KMS-11 (cell line): Measurements from ENCODE around the gene ST6GALNAC6.

ENCODE experiments used
- H2AFZ ChIP-seq: fragments of 200-600 bp; sonication (generic); 2 replicates; pipeline ENCODE4 v1.6.1; 2016; ENCODE audit warnings: antibody characterized with exemption, mixed run types, low read depth
- H3K27ac ChIP-seq: fragments of 200-600 bp; sonication (generic); 2 replicates; pipeline ENCODE4 v1.6.1; 2016; ENCODE audit warnings: mild to moderate bottlenecking, mixed run types
- H3K27me3 ChIP-seq: fragments of 200-600 bp; sonication (generic); 2 replicates; pipeline ENCODE4 v1.6.1; 2017; ENCODE audit warnings: mild to moderate bottlenecking, low read depth, mixed run types, moderate library complexity; ENCODE audit not compliant: insufficient read depth
- H3K36me3 ChIP-seq: fragments of 200-600 bp; sonication (generic); 2 replicates; pipeline ENCODE4 v1.6.1; 2017; ENCODE audit warnings: mild to moderate bottlenecking, mixed run types; ENCODE audit not compliant: insufficient read depth
- H3K4me1 ChIP-seq: fragments of 200-600 bp; sonication (generic); 2 replicates; pipeline ENCODE4 v1.6.1; 2016; ENCODE audit warnings: mild to moderate bottlenecking, low read depth, mixed run types; ENCODE audit not compliant: poor library complexity, severe bottlenecking
- H3K4me2 ChIP-seq: fragments of 200-600 bp; sonication (generic); 2 replicates; pipeline ENCODE4 v1.7.0; 2016; ENCODE audit warnings: mild to moderate bottlenecking, mixed run types
- H3K4me3 ChIP-seq: fragments of 200-600 bp; sonication (generic); IDR thresholded peaks from 2 replicates; pipeline ENCODE4 v1.6.1; 2017; ENCODE audit warnings: low read depth, low read length, mixed read lengths; ENCODE audit not compliant: insufficient read depth
- H3K79me2 ChIP-seq: fragments of 200-600 bp; sonication (generic); 2 replicates; pipeline ENCODE4 v1.6.1; 2016; ENCODE audit warnings: low read depth, mixed run types; ENCODE audit not compliant: insufficient read depth
- H3K9ac ChIP-seq: fragments of 200-600 bp; sonication (generic); 2 replicates; pipeline ENCODE4 v1.6.1; 2016; ENCODE audit warnings: mild to moderate bottlenecking, mixed run types
- H4K20me1 ChIP-seq: fragments of 200-600 bp; sonication (generic); 2 replicates; pipeline ENCODE4 v1.6.1; 2016; ENCODE audit warnings: mild to moderate bottlenecking, mixed run types; ENCODE audit not compliant: insufficient read depth
- TF ChIP-seq, protein P1 (sequence below): fragments of 200-600 bp; sonication (generic); conservative IDR thresholded peaks from 2 replicates; pipeline ENCODE4 v1.6.1; 2017; ENCODE audit warnings: low read depth, mild to moderate bottlenecking, antibody characterized with exemption, low read length, moderate library complexity, mixed read lengths

The ST6GALNAC6 gene

DNA sequence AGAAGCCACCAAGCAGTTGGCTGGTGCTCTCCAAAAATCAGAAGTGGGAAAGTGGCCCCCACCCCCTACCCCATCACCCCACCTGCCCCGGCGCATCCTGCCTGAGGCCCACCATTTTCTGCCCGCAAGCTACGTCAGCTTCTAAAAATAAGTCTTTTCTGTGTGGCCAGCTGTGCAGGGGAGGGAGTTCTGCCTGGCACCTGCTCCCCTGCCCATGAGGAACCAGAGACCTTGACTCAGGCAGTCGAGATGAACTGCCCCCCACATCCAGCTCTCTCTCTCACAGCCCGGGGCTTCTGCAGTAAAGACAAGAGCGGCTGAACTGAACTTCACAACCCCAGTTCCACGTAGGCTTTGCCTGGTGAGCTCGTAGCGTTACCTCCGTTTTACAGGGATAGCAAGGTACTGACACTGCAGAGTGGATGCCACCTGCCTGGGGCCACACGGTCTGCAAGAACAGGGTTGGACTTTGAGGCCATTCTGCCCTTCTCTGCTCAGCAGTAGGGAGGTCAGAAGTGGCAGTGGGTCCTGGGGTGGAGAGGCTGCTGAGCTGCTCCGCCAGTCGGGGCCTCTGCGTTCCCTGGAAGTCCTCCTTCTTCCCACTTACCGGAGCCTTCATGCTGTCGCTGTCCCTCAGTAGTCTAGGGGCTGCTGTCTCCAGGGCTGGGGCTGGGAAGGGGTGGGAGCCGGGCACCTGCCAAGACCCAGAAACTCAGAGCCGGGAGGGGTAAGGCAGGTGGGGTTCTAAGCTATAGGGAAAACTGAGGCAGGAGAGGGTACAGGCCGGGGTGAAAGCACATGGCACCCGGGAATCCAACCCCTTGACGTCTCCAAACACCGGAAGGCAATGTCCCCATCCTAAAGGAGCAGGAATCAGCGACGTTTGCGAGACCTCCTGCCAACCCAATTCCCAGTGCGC, 16.7 kb upstream of the ST6GALNAC6 start:
- Histone ChIP-seq H3K9ac (peak overlapping the region; percentile 97), H3K27ac (peak overlapping the region; percentile 97), H3K4me1 (peaks cover 81% of the 10 kb centered on the region), H3K4me2 (peak overlapping the region; percentile 97), H3K36me3 (peaks cover 9% of the 10 kb centered on the region; the same call in 1 of the 2 replicates), H2AFZ (no peak overlapping the region), H3K79me2 (peaks cover 64% of the 10 kb centered on the region), H3K4me3 (no peak overlapping the region), H3K27me3 (no peaks in the 10 kb centered on the region), H4K20me1 (no peaks in the 10 kb centered on the region)
- TF ChIP-seq, protein P1, sequence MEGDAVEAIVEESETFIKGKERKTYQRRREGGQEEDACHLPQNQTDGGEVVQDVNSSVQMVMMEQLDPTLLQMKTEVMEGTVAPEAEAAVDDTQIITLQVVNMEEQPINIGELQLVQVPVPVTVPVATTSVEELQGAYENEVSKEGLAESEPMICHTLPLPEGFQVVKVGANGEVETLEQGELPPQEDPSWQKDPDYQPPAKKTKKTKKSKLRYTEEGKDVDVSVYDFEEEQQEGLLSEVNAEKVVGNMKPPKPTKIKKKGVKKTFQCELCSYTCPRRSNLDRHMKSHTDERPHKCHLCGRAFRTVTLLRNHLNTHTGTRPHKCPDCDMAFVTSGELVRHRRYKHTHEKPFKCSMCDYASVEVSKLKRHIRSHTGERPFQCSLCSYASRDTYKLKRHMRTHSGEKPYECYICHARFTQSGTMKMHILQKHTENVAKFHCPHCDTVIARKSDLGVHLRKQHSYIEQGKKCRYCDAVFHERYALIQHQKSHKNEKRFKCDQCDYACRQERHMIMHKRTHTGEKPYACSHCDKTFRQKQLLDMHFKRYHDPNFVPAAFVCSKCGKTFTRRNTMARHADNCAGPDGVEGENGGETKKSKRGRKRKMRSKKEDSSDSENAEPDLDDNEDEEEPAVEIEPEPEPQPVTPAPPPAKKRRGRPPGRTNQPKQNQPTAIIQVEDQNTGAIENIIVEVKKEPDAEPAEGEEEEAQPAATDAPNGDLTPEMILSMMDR = no peak

DNA sequence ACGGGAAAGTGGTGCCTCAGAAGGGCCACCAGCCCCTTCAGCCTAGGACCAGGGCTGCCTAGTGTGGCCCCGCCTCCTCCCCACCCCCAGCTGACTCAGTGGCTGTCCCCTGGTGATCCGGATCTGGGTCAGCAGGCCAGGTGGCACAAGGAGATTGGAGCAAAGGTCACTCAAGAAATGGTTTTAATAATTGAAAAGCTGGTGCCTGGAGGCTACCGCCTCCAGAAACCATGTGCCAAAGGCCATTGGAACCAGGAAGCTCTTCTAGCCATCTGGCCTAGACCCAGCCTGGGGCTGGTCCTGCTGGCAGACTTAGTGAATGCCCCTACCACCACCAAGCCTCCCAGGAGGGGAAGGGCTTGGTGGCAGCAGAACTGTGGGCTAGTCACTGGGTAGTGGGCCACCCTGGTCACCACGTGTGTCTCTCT, 15.9 kb upstream of the ST6GALNAC6 start:
- TF ChIP-seq, protein P1 = no peak
- H3K27me3 ChIP-seq = no peaks in the 10 kb centered on the region
- peaks cover 9% of the 10 kb centered on the region; the same call in 1 of the 2 replicates for H3K36me3 ChIP-seq
- no peak overlapping the region for H2AFZ ChIP-seq
- no peaks in the 10 kb centered on the region for H4K20me1 ChIP-seq
- H3K4me1 ChIP-seq = peaks cover 81% of the 10 kb centered on the region
- no peak overlapping the region for H3K4me3 ChIP-seq
- peak overlapping the region; percentile 97 for H3K9ac ChIP-seq
- peak overlapping the region; percentile 97 for H3K27ac ChIP-seq
- H3K4me2 ChIP-seq = peak overlapping the region; percentile 97
- peaks cover 70% of the 10 kb centered on the region for H3K79me2 ChIP-seq

DNA sequence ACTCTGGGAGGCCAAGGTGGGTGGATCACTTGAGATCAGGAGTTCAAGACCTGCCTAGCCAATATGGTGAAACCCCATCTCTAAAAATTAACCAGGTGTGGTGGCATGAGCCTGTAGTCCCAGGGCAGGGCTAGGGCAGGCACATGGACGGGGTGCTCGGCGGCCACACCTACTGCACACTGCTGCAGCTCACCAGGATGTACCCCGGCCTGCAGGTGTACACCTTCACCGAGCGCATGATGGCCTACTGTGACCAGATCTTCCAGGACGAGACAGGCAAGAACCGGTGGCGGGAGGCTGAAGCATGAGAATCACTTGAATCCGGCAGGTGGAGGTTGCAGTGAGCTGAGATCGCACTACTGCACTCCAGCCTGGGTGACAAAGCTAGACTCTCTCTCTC, 14.3 kb upstream of the ST6GALNAC6 start:
- no peak overlapping the region; the same call in 1 of the 2 replicates for H3K9ac ChIP-seq
- H2AFZ ChIP-seq = no peak overlapping the region
- TF ChIP-seq, protein P1 = no peak
- peaks cover 73% of the 10 kb centered on the region for H3K79me2 ChIP-seq
- H3K27me3 ChIP-seq = no peaks in the 10 kb centered on the region
- peaks cover 14% of the 10 kb centered on the region; the same call in 1 of the 2 replicates for H3K36me3 ChIP-seq
- peak overlapping the region; percentile 97; the same call in 1 of the 2 replicates for H3K27ac ChIP-seq
- no peaks in the 10 kb centered on the region for H4K20me1 ChIP-seq
- H3K4me2 ChIP-seq = peak overlapping the region; percentile 97
- H3K4me3 ChIP-seq = no peak overlapping the region
- peaks cover 74% of the 10 kb centered on the region for H3K4me1 ChIP-seq

DNA sequence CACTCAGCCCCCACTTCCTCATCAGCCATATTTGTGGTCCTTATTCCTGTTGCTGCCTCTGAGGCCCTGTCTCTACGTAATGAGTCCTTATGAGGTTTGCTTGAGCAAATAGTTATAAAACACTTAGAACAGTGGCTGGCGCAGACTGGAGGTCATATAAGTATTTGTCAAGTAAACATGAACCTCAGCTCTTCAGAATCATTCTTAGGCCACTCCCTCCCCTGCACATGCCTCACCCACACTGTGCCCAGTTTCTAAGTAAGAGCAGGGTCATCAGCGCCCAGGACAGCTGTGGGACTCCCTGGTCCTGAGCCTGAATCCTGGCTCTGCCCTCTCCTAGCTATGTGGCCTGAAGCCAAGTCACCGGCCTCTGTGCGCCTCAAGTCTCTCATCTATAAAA, 13.5 kb upstream of the ST6GALNAC6 start:
- peaks cover 14% of the 10 kb centered on the region; the same call in 1 of the 2 replicates for H3K36me3 ChIP-seq
- H3K79me2 ChIP-seq = peaks cover 65% of the 10 kb centered on the region
- TF ChIP-seq, protein P1 = no peak
- no peaks in the 10 kb centered on the region for H4K20me1 ChIP-seq
- no peaks in the 10 kb centered on the region for H3K27me3 ChIP-seq
- H3K4me3 ChIP-seq = no peak overlapping the region
- H2AFZ ChIP-seq = no peak overlapping the region
- H3K27ac ChIP-seq = peak overlapping the region; percentile 97
- peak overlapping the region; percentile 4; the same call in 1 of the 2 replicates for H3K9ac ChIP-seq
- peak overlapping the region; percentile 64 for H3K4me2 ChIP-seq
- H3K4me1 ChIP-seq = peaks cover 66% of the 10 kb centered on the region
